ENCODE measurements around the gene INO80.
"Not testable (repeated sequence)": the region's sequence is repeated elsewhere in the genome, so short reads cannot be mapped to it uniquely, and the experiment has no call there.

Gene INO80

DNA sequence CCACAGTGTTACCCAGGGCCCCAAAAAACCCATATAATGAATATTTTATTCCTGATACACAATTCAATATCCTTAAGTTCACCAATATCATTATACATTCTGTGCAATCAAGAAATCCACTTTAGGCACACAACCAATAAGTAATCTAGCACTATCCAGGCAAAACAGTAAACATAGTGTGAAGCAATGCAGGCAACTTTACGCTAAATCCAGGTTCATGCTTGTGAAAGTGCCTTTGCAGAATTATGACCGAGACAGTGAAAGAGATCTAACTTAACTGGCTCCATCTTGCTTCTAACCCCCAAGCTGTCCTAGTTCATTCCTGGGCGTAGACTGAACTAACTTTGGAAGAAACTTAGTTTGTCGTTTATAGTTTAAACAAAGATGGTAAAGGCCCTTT, 34.2 kb upstream of the INO80 start:
- TF ChIP-seq CTCF (IDR thresholded peaks at IDR 0.05; ENCODE audit: low read depth, low read length): no peak

GRCh38 chr15:41148065-41148464, 32.0 kb upstream of the INO80 start:
- no peak for TF ChIP-seq CTCF (IDR thresholded peaks at IDR 0.05; ENCODE audit: low read depth, low read length)
- no peak overlapping the region for H3K4me3 ChIP-seq (ENCODE audit: low read depth, low read length)

More for the DNA sequence above, 34.2 kb upstream of the INO80 start:
- no peak overlapping the region for H3K4me3 ChIP-seq (ENCODE audit: low read depth, low read length)

- H3K4me3 ChIP-seq (ENCODE audit: low read depth, low read length): no peak overlapping the region
- no peak for TF ChIP-seq CTCF (IDR thresholded peaks at IDR 0.05; ENCODE audit: low read depth, low read length)
Observed at GRCh38 chr15:41139619-41140018, 23.5 kb upstream of the INO80 start.

DNA sequence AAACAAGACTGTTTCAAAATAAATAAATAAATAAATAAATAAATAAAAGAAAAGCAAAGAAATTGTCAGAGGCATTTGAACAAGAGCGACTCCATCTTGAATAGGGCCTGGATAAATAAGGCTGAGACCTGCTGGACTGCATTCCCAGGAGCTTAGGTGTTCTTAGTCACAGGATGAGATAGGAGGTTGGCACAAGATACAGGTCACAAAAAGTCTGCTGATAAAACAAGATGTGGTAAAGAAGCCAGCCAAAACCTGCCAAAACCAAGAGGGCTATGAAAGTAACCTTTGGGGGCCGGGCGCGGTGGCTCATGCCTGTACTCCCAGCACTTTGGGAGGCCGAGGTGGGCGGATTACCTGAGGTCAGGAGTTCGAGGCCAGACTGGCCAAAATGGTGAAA, 23.0 kb upstream of the INO80 start:
- H3K4me3 ChIP-seq (ENCODE audit: low read depth, low read length): not testable (repeated sequence)

GRCh38 chr15:41135580-41135979, 19.5 kb upstream of the INO80 start:
- H3K4me3 ChIP-seq (ENCODE audit: low read depth, low read length): not testable (repeated sequence)

GRCh38 chr15:41133454-41133853, 17.4 kb upstream of the INO80 start:
- no peak overlapping the region for H3K4me3 ChIP-seq (ENCODE audit: low read depth, low read length)
- no peak for TF ChIP-seq CTCF (IDR thresholded peaks at IDR 0.05; ENCODE audit: low read depth, low read length)

GRCh38 chr15:41132094-41132493, 16.0 kb upstream of the INO80 start:
- H3K4me3 ChIP-seq (ENCODE audit: low read depth, low read length): not testable (repeated sequence)

DNA sequence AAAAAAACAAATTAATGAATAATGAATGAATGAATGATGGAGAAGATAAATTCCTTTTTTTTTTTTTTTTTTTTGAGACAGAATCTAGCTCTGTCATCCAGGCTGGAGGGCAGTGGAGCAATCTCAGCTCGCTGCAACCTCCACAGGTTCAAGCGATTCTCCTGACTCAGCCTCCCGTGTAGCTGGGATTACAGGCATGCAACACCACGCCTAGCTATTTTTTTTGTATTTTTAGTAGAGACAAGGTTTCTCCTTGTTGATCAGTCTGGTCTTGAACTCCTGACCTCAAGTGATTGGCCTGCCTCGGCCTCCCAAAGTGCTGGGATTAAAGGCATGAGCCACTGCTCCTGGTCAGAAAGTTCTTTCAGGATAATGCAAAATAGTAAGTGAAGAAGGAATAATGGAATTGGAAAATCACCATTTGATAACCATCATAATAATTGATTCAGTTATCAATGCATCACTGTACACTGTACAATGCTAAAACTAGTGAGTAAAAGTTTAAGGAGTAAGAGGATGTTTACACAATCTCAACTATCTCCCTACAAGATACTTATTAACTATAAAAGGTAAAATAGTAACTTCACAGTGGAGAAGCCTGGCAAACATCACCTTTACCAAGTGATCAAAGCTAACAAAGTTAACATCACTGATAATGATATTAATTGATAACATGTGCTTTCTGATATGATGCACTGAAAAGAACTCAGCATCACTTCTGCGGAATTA, 12.3 kb upstream of the INO80 start:
- no peak for TF ChIP-seq CTCF (IDR thresholded peaks at IDR 0.05; ENCODE audit: low read depth, low read length)
- no peak overlapping the region for H3K4me3 ChIP-seq (ENCODE audit: low read depth, low read length)

GRCh38 chr15:41125931-41126642, 10.0 kb upstream of the INO80 start:
- TF ChIP-seq CTCF (IDR thresholded peaks at IDR 0.05; ENCODE audit: low read depth, low read length): no peak
- H3K4me3 ChIP-seq (ENCODE audit: low read depth, low read length): no peak overlapping the region

All from WI38 (cell line).